Neural cell (in vitro differentiated cells): ENCODE measurements around the gene ATP11B. TPM values are rescaled to one million over a fixed set of nuclear protein-coding genes. Genes with fewer than 3 reads are reported as not detected.
"Not testable (repeated sequence)": the region's sequence is repeated elsewhere in the genome, so short reads cannot be mapped to it uniquely, and the experiment has no call there.

Experiments used
- H2AFZ ChIP-seq: fragments of 200-600, 300-800 bp; sonication (generic), shearing (Covaris generic); 2 replicates; pipeline ENCODE4 v1.6.0; 2014; ENCODE audit warnings: low read depth, mild to moderate bottlenecking, antibody characterized with exemption, low read length, moderate library complexity
- H3F3A ChIP-seq: fragments of 200-600 bp; shearing (Covaris generic); 2 replicates; pipeline ENCODE4 v1.6.1; 2016; ENCODE audit warnings: mild to moderate bottlenecking, moderate library complexity, mixed read lengths, antibody characterized with exemption, low read length; ENCODE audit not compliant: insufficient read depth, poor library complexity, severe bottlenecking
- H3K27ac ChIP-seq: fragments of 200-600, 300-800 bp; sonication (generic), shearing (Covaris generic); 2 replicates; pipeline ENCODE4 v1.5.1; 2014; ENCODE audit warnings: mild to moderate bottlenecking, low read length, moderate library complexity
- H3K27me3 ChIP-seq: fragments of 300-800, 200-600 bp; sonication (generic), shearing (Covaris generic); 2 replicates; pipeline ENCODE4 v1.6.0; 2014; ENCODE audit warnings: mild to moderate bottlenecking, low read depth, low read length, moderate library complexity; ENCODE audit not compliant: insufficient read depth
- H3K36me3 ChIP-seq: fragments of 300-800, 200-600 bp; sonication (generic), shearing (Covaris generic); 2 replicates; pipeline ENCODE4 v1.5.1; 2014; ENCODE audit warnings: mild to moderate bottlenecking, antibody characterized with exemption, low read length, moderate library complexity; ENCODE audit not compliant: insufficient read depth
- H3K4me2 ChIP-seq: fragments of 300-800, 200-600 bp; sonication (generic), shearing (Covaris generic); 2 replicates; pipeline ENCODE4 v1.6.0; 2014; ENCODE audit warnings: mild to moderate bottlenecking, low read length
- H3K4me3 ChIP-seq: fragments of 300-800, 200-600 bp; sonication (generic), shearing (Covaris generic); 2 replicates; pipeline ENCODE4 v1.5.1; 2014; ENCODE audit warnings: mild to moderate bottlenecking, low read length, moderate library complexity
- H3K79me2 ChIP-seq: fragments of 200-600 bp; shearing (Covaris generic); replicated peaks from 2 replicates; pipeline ENCODE4 v1.6.0; 2014; ENCODE audit warnings: mild to moderate bottlenecking, low read length, moderate library complexity; ENCODE audit not compliant: insufficient read depth
- H3K9ac ChIP-seq: fragments of 300-800, 200-600 bp; sonication (generic), shearing (Covaris generic); 2 replicates; pipeline ENCODE4 v1.6.1; 2016; ENCODE audit warnings: mild to moderate bottlenecking, low read length, mixed read lengths
- H3K9me2 ChIP-seq: fragments of 200-600 bp; shearing (Covaris generic); 2 replicates; pipeline ENCODE4 v1.6.1; 2016; ENCODE audit warnings: mild to moderate bottlenecking, low read length, mixed read lengths; ENCODE audit not compliant: insufficient read depth
- H3K9me3 ChIP-seq: fragments of 200-600, 300-800 bp; sonication (generic), shearing (Covaris generic); 2 replicates; pipeline ENCODE4 v1.6.1; 2016; ENCODE audit warnings: mild to moderate bottlenecking, mixed run types, low read length, moderate library complexity, mixed read lengths
- H4K20me1 ChIP-seq: fragments of 200-600 bp; shearing (Covaris generic); 2 replicates; pipeline ENCODE4 v1.6.1; 2016; ENCODE audit warnings: mild to moderate bottlenecking, mixed run types; ENCODE audit not compliant: insufficient read depth
- EP300 ChIP-seq: fragments of 450-650 bp; conservative IDR thresholded peaks from 2 replicates; pipeline ENCODE4 v1.6.1; 2014; ENCODE audit warnings: antibody characterized with exemption, mild to moderate bottlenecking, moderate library complexity; ENCODE audit not compliant: poor library complexity, severe bottlenecking
- EZH2 ChIP-seq: fragments of 200-600, 300-800 bp; shearing (Covaris generic), sonication (generic); IDR thresholded peaks from 2 replicates; pipeline ENCODE4 v1.6.1; 2014; ENCODE audit warnings: antibody characterized with exemption, low read length, borderline replicate concordance, mild to moderate bottlenecking; ENCODE audit not compliant: insufficient read depth, poor library complexity, severe bottlenecking
- MXI1 ChIP-seq: fragments of 450-650 bp; conservative IDR thresholded peaks from 2 replicates; pipeline ENCODE4 v1.6.1; 2014; ENCODE audit warnings: antibody characterized with exemption, mild to moderate bottlenecking; ENCODE audit not compliant: poor library complexity, severe bottlenecking
- POLR2AphosphoS5 ChIP-seq: IDR thresholded peaks from 2 replicates; pipeline ENCODE4 v1.6.1; 2012
- RAD21 ChIP-seq: fragments of 450-650 bp; conservative IDR thresholded peaks from 2 replicates; pipeline ENCODE4 v1.6.1; 2014; ENCODE audit warnings: antibody characterized with exemption, mild to moderate bottlenecking, moderate library complexity
- SMC3 ChIP-seq: fragments of 450-650 bp; conservative IDR thresholded peaks from 2 replicates; pipeline ENCODE4 v1.6.1; 2014; ENCODE audit warnings: antibody characterized with exemption, mild to moderate bottlenecking, moderate library complexity; ENCODE audit not compliant: poor library complexity
- TAF1 ChIP-seq: IDR thresholded peaks from 2 replicates; pipeline ENCODE4 v1.6.1; 2012; ENCODE audit warnings: low read depth
- polyA plus RNA-seq: library from polyadenylated mRNA; depleted of rRNA; stranded (reverse); fragments of >200 nt; gene quantifications from 2 replicates; pipeline ENCODE4 v1.2.3, GENCODE V29; 2014
- TF ChIP-seq, protein P1 (sequence below): IDR thresholded peaks from 2 replicates; pipeline ENCODE4 v1.6.1; 2012; ENCODE audit warnings: borderline replicate concordance
- TF ChIP-seq, protein P2 (sequence below): fragments of 450-650 bp; IDR thresholded peaks from 2 replicates; pipeline ENCODE4 v1.5.1; 2014; ENCODE audit warnings: antibody characterized with exemption, mild to moderate bottlenecking, moderate library complexity; ENCODE audit not compliant: poor library complexity, severe bottlenecking

The ATP11B gene
- polyA plus RNA-seq, 1 donor from 2014 or later, result 31.2 TPM

DNA sequence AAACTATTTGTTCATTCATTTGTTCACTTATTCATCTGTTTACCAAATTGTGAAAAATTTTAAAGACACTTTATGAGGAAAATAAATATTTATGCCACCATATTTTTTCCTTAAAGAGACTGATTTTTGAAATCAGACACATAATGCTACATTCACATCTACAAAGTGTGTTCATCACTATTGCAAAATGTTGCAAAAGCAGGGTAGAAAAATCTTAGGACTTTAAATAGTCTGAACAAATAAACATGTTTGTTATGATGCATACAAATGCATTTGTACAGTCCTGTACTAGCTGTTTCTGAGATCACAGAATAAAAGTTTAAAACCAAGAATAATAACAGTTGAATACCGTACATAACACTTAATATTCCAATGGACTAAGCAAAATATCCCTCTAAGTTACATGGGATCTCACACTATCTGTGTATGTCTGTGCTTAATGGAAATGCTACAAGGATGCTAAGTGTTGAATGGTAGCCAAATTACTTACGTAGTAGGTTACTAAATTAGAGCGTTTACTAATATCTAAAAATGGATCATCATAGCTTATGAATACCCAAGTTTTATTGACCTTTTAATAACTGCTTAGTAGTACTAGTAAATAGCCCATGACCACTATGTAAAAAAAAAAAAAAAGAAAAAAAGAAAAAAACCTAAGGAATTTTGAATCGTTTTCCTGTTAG, 25.1 kb downstream of the ATP11B start:
- H3K79me2 ChIP-seq, result peaks cover 10% of the 10 kb centered on the region
- no peaks in the 10 kb centered on the region for H3K9me2 ChIP-seq
- no peak overlapping the region for H3K27ac ChIP-seq
- no peaks in the 10 kb centered on the region for H3F3A ChIP-seq
- TF ChIP-seq SMC3, result no peak
- H3K4me3 ChIP-seq, result no peak overlapping the region
- no peaks in the 10 kb centered on the region for H3K27me3 ChIP-seq
- no peaks in the 10 kb centered on the region for H3K9me3 ChIP-seq
- H3K36me3 ChIP-seq, result no peaks in the 10 kb centered on the region
- no peaks in the 10 kb centered on the region for H4K20me1 ChIP-seq
- H2AFZ ChIP-seq, result no peak overlapping the region
- no peak overlapping the region for H3K4me2 ChIP-seq
- no peak overlapping the region for H3K9ac ChIP-seq

DNA sequence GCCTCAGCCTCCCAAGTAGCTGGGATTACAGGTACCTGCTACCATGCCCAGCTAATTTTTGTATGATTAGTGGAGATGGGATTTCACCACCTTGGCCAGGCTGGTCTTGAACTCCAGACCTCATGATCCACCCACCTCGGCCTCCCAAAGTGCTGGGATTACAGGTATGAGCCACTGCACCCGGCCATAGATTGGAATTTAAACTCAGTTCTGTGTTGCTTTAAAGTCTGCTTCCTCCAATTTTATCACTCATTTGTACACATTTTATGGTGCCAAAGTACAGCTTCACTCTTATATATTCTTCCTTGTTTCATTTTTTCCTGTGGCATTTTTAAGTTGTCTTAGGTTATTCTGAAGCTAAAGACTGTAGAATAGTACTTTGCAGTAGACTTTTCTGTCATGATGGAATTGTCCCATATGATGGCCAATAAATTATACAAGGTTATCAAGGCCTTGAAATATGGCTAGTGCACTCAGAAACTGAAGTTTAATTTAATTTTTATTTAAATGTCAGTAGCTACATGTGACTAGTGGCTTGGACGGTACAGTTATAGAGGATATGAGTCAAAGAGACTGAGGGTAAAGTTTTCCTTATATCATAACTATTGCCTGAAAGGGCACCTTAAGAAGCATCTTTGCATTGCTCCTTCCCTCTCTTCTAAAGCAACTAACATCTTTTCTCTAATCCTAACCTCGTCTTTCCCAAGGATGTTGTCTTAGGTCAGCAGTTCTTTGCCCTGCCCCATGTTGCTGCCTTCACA, 28.1 kb downstream of the ATP11B start:
- Histone ChIP-seq H3K79me2 (peaks cover 6% of the 10 kb centered on the region), H3K27ac (no peak overlapping the region), H3K36me3 (no peaks in the 10 kb centered on the region), H3K4me2 (no peak overlapping the region), H3K27me3 (no peaks in the 10 kb centered on the region), H3K9me2 (no peaks in the 10 kb centered on the region), H2AFZ (no peak overlapping the region), H3K9me3 (no peaks in the 10 kb centered on the region), H3K9ac (no peak overlapping the region), H3F3A (no peaks in the 10 kb centered on the region), H4K20me1 (no peaks in the 10 kb centered on the region), H3K4me3 (no peak overlapping the region)
- no peak for TF ChIP-seq EZH2
- TF ChIP-seq, protein P1, sequence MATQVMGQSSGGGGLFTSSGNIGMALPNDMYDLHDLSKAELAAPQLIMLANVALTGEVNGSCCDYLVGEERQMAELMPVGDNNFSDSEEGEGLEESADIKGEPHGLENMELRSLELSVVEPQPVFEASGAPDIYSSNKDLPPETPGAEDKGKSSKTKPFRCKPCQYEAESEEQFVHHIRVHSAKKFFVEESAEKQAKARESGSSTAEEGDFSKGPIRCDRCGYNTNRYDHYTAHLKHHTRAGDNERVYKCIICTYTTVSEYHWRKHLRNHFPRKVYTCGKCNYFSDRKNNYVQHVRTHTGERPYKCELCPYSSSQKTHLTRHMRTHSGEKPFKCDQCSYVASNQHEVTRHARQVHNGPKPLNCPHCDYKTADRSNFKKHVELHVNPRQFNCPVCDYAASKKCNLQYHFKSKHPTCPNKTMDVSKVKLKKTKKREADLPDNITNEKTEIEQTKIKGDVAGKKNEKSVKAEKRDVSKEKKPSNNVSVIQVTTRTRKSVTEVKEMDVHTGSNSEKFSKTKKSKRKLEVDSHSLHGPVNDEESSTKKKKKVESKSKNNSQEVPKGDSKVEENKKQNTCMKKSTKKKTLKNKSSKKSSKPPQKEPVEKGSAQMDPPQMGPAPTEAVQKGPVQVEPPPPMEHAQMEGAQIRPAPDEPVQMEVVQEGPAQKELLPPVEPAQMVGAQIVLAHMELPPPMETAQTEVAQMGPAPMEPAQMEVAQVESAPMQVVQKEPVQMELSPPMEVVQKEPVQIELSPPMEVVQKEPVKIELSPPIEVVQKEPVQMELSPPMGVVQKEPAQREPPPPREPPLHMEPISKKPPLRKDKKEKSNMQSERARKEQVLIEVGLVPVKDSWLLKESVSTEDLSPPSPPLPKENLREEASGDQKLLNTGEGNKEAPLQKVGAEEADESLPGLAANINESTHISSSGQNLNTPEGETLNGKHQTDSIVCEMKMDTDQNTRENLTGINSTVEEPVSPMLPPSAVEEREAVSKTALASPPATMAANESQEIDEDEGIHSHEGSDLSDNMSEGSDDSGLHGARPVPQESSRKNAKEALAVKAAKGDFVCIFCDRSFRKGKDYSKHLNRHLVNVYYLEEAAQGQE, result no peak
- no peak for TF ChIP-seq SMC3
- no peak for TF ChIP-seq EP300
- TF ChIP-seq, protein P2, sequence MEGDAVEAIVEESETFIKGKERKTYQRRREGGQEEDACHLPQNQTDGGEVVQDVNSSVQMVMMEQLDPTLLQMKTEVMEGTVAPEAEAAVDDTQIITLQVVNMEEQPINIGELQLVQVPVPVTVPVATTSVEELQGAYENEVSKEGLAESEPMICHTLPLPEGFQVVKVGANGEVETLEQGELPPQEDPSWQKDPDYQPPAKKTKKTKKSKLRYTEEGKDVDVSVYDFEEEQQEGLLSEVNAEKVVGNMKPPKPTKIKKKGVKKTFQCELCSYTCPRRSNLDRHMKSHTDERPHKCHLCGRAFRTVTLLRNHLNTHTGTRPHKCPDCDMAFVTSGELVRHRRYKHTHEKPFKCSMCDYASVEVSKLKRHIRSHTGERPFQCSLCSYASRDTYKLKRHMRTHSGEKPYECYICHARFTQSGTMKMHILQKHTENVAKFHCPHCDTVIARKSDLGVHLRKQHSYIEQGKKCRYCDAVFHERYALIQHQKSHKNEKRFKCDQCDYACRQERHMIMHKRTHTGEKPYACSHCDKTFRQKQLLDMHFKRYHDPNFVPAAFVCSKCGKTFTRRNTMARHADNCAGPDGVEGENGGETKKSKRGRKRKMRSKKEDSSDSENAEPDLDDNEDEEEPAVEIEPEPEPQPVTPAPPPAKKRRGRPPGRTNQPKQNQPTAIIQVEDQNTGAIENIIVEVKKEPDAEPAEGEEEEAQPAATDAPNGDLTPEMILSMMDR, result no peak
- no peak for TF ChIP-seq TAF1
- no peak for TF ChIP-seq MXI1
- TF ChIP-seq POLR2AphosphoS5, result no peak
- TF ChIP-seq RAD21, result no peak

DNA sequence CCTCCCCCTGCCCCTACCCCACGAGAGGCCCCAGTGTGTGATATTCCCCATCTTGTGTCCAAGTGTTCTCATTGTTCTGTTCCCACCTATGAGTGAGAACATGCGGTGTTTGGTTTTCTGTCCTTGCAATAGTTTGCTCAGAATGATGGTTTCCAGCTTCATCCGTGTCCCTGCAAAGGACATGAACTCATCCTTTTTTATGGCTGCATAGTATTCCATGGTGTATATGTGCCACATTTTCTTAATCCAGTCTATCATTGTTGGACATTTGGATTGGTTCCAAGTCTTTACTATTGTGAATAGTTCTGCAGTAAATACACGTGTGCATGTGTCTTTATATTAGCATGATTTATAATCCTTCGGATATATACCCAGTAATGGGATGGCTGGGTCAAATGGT, 29.0 kb downstream of the ATP11B start:
- not testable (repeated sequence) for H3K9ac ChIP-seq, H2AFZ ChIP-seq, H3K4me3 ChIP-seq, H3K36me3 ChIP-seq, H3K9me2 ChIP-seq, H3K4me2 ChIP-seq, H3K27ac ChIP-seq, H3K79me2 ChIP-seq, H4K20me1 ChIP-seq, H3K9me3 ChIP-seq, H3F3A ChIP-seq, H3K27me3 ChIP-seq
